Activated T-helper 2 cell treated with anti-CD3 and anti-CD28 coated beads, Interferon-gamma antibody, Interleukin-2, Interleukin-4, amounts not matched to agents 10 μg/mL and 5 μg/mL and 100 μg/mL, durations not matched to agents 14 hours and 24 hours and 36 hours (primary cell): ENCODE measurements around the gene DNAJB9. TPM values are rescaled to one million over a fixed set of nuclear protein-coding genes. Genes with fewer than 3 reads are reported as not detected.
"Not testable (repeated sequence)": the region's sequence is repeated elsewhere in the genome, so short reads cannot be mapped to it uniquely, and the experiment has no call there.

Source experiments
- DNase-seq: peaks from one replicate; pipeline ENCODE4 v3.0.0; 2021; ENCODE audit warnings: low spot score
- H3K27ac Mint-ChIP-seq: one replicate; pipeline ENCODE4 v1.8.0; 2021; ENCODE audit warnings: mixed read lengths
- H3K27me3 Mint-ChIP-seq: one replicate; pipeline ENCODE4 v1.8.0; 2021; ENCODE audit warnings: low read depth, mixed read lengths
- H3K36me3 Mint-ChIP-seq: one replicate; pipeline ENCODE4 v1.8.0; 2021; ENCODE audit warnings: low read depth, mixed read lengths
- H3K4me1 Mint-ChIP-seq: one replicate; pipeline ENCODE4 v1.8.0; 2021; ENCODE audit warnings: low read depth, mixed read lengths
- H3K4me3 Mint-ChIP-seq: one replicate; pipeline ENCODE4 v1.8.0; 2021; ENCODE audit warnings: low read depth, mild to moderate bottlenecking, moderate library complexity, mixed read lengths
- H3K9me3 Mint-ChIP-seq: one replicate; pipeline ENCODE4 v1.8.0; 2021; ENCODE audit warnings: mixed read lengths
- intact Hi-C: fragments of 100-400 bp; cut with micrococcal nuclease; formaldehyde crosslinking; loops from one replicate; pipeline ENCODE4 v1.15.1; 2023
- total RNA-seq: library from RNA; stranded (reverse); gene quantifications from 2 replicates; pipeline ENCODE4 v1.2.3, GENCODE V29; 2022

DNAJB9 gene
- 19.4 and 19.9 TPM in 2 replicates for total RNA-seq

DNA sequence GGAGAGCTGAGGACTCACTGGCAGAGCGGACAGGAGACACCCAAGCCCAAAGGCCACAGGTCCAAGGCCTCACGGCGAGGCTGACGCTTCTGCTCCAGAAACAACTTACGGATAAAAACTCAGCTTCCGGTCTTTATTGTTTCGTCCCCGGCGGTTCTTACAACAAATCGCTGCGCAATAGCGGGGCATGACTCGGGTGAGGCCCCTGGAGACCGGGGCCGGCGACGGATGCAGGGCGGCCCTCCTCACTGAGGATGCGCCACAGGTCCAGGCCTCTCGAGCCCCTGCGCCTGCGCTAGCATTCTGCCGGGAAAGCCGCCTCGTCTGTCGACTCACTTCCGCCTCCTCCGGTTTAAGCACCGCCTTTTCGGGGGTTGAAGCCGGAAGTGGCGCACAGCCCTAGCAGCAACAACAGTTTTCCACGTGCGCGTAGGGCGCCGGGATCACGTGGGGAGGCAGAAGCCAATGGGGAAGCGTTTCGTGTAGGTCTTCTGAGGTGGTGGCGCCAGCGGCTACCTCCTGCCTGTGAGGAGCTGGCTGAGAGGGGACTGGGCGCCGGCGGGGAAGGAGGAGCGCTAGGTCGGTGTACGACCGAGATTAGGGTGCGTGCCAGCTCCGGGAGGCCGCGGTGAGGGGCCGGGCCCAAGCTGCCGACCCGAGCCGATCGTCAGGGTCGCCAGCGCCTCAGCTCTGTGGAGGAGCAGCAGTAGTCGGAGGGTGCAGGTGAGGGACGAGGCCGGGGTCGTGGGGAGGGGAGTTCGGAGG, at the start of gene DNAJB9, which contains the start of gene THAP5:
TSS of gene DNAJB9 (plus strand) at position 494 of the 765 bp plus-strand sequence. CDS start 1,853 bp downstream, outside the sequence.
TSS of gene THAP5 (minus strand) at position 326 of the 765 bp plus-strand sequence. CDS start at position 189, 137 bp downstream.
- Mint-ChIP-seq H3K27me3 (no peaks in the 10 kb centered on the region), H3K27ac (peak within 1 kb of the TSS; percentile 99), H3K9me3 (no peaks in the 10 kb centered on the region), H3K36me3 (peaks cover 75% of the 10 kb centered on the region), H3K4me3 (peak within 1 kb of the TSS; percentile 99), H3K4me1 (peaks cover 39% of the 10 kb centered on the region)
- peak; percentile 100 for DNase-seq
- intact Hi-C loops = loop anchor here (1.0 to 5.0 kb wide), 3 partner anchors 38 to 433 kb away; partner anchors contain the start of gene PNPLA8

- H3K36me3 Mint-ChIP-seq = peaks cover 43% of the 10 kb centered on the region
- peaks cover 46% of the 10 kb centered on the region for H3K4me1 Mint-ChIP-seq
- no peaks in the 10 kb centered on the region for H3K9me3 Mint-ChIP-seq
- H3K4me3 Mint-ChIP-seq = peak overlapping the region; percentile 31
- no peak for DNase-seq
- peak overlapping the region; percentile 3 for H3K27ac Mint-ChIP-seq
- no peaks in the 10 kb centered on the region for H3K27me3 Mint-ChIP-seq
- intact Hi-C loops = loop anchor here (10.0 kb wide), 1 partner anchor 958 kb away; the partner anchor contains the start of genes COG5 and DUS4L
Observed at GRCh38 chr7:108522780-108523179, 46.9 kb upstream of the DNAJB9 start.

DNA sequence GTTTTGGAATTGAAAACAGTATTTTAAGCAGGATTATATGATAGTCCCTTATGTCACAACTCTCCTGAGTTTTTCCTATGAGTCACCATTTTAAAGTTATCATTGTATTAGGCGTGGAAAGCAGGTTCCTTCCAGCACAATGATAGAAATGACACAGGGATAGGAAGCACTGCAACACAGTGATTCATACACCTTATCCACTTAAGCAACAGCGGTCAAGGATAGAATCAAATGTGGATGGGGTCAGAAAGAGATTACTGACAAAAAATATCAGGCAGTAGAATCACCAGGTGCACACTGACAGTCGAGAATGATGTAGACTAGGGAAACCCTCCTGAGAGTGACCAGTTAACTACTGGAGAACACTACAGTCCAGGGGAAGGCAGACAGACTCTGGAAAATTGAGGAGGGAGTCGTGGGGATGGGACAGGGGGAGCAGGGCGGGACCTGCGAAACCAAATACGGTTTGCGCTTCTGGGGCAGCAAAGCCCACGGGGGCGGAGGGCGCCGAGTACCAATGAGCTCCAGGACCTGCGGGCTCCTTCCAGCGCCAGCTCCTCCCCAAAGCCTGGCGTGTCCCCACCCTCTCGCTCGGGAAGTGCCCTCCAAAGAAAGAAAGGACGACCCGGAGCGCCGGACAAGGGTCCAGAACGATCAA, 44.2 kb upstream of the DNAJB9 start:
- H3K4me1 Mint-ChIP-seq = peaks cover 42% of the 10 kb centered on the region
- peak overlapping the region; percentile 89 for H3K4me3 Mint-ChIP-seq
- H3K36me3 Mint-ChIP-seq = peaks cover 17% of the 10 kb centered on the region
- H3K27ac Mint-ChIP-seq = peak overlapping the region; percentile 98
- peaks cover 2% of the 10 kb centered on the region for H3K27me3 Mint-ChIP-seq
- H3K9me3 Mint-ChIP-seq = no peaks in the 10 kb centered on the region
- DNase-seq = no peak
- intact Hi-C loops = loop anchor here (10.0 kb wide), 1 partner anchor 961 kb away; the partner anchor contains the start of genes COG5 and DUS4L

DNA sequence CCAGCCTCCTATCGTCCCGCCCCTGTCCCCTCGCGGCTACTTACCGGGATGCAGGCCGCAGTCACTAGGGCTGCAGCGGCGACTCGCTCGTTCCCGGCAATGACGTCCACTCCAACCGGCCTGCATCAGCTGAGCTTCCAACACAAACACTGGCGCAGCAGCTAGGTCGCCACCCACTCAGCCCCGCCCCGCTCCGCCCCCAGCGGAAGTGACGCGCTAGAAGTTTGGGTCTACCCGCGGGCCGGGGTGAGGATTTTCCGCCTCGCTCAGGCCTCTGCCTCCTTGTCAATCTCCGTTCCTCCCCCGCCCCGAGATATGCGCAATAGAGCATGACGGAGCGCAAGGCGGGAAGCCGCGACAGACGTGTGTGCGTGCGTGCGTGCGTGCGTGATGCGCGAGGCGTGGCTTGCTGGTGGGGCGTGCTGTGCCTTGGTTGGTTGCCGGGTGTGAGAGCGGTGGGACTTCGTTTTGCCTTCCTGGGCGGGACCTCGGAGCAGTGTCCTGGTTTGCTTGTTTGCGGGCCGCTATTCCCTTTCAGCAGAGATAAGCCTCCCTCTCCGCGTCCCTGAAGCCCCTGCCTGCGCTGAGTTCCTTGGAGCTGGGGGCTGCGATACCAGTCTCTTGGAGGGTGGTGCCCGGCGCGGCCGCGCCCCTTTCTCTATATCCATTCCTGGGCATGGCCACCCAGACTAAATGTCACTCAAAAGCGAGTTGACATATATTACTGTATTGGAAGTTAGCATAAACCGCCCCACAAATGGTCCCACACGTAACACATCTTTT, 43.5 kb upstream of the DNAJB9 start, which contains the start of gene PNPLA8:
TSS of gene PNPLA8 (minus strand) at position 151 of the 783 bp plus-strand sequence. CDS start 10,644 bp downstream, outside the sequence.
- intact Hi-C loops = loop anchor here (1.0 to 10.0 kb wide), 3 partner anchors 43 to 1357 kb away; partner anchors contain the start of genes COG5, DNAJB9, DUS4L and HBP1
- H3K4me1 Mint-ChIP-seq = peaks cover 39% of the 10 kb centered on the region
- peak within 1 kb of the TSS; percentile 98 for H3K27ac Mint-ChIP-seq
- peak within 1 kb of the TSS; percentile 89 for H3K4me3 Mint-ChIP-seq
- H3K36me3 Mint-ChIP-seq = peaks cover 13% of the 10 kb centered on the region
- peaks cover 4% of the 10 kb centered on the region for H3K27me3 Mint-ChIP-seq
- H3K9me3 Mint-ChIP-seq = no peaks in the 10 kb centered on the region
- peak; percentile 100 for DNase-seq

DNA sequence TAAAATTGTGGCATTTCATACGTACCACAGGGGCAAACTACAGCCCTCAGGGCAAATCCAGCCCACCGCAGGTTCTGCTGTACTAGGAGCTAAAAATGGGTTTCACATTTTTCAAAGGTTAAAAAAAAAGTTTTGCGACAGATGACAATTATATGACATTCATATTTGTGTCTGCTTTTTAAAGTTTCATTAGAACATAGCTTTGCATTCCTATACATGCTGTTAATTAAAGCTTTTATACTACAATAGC, 43.0 kb upstream of the DNAJB9 start:
- DNase-seq = no peak
- Mint-ChIP-seq H3K4me3 (peak overlapping the region; percentile 89), H3K36me3 (peaks cover 8% of the 10 kb centered on the region), H3K27me3 (peaks cover 4% of the 10 kb centered on the region), H3K9me3 (no peaks in the 10 kb centered on the region), H3K27ac (peak overlapping the region; percentile 98), H3K4me1 (peaks cover 35% of the 10 kb centered on the region)
- intact Hi-C loops = loop anchor here (1.0 to 10.0 kb wide), 3 partner anchors 43 to 1358 kb away; partner anchors contain the start of genes COG5, DNAJB9, DUS4L and HBP1

- Mint-ChIP-seq H3K4me1 (peaks cover 27% of the 10 kb centered on the region), H3K27ac (peak overlapping the region; percentile 5), H3K4me3 (no peak overlapping the region), H3K9me3 (no peaks in the 10 kb centered on the region), H3K36me3 (peaks cover 3% of the 10 kb centered on the region), H3K27me3 (peaks cover 10% of the 10 kb centered on the region)
- intact Hi-C loops = loop anchor here (10.0 kb wide), 1 partner anchor 963 kb away; the partner anchor contains the start of genes COG5 and DUS4L
- no peak for DNase-seq
Observed at GRCh38 chr7:108528183-108528712, 41.4 kb upstream of the DNAJB9 start.

- no peak for DNase-seq
- H3K27ac Mint-ChIP-seq = no peak overlapping the region
- intact Hi-C loops = loop anchor here (10.0 kb wide), 1 partner anchor 965 kb away; the partner anchor contains the start of genes COG5 and DUS4L
- H3K36me3 Mint-ChIP-seq = no peaks in the 10 kb centered on the region
- no peaks in the 10 kb centered on the region for H3K9me3 Mint-ChIP-seq
- peaks cover 16% of the 10 kb centered on the region for H3K4me1 Mint-ChIP-seq
- H3K4me3 Mint-ChIP-seq = no peak overlapping the region
- H3K27me3 Mint-ChIP-seq = peaks cover 12% of the 10 kb centered on the region
Observed at GRCh38 chr7:108529341-108529740, 40.3 kb upstream of the DNAJB9 start.

DNA sequence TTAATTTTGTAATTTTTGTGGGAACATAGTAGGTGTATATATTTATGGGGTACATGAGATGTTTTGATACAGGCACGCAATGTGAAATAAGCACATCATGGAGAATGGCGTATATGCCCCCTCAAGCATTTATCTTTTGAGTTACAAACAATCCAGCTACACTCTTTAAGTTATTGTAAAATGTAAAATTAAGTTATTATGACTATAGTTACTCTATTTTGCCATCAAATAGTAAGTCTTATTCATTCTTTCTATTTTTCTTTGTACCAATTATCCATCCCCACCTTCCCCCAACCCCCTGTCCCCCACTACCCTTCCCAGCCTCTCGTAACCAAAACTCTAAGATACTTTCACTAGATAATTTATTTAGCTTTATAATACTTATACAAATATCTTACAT, 36.0 kb upstream of the DNAJB9 start:
- Mint-ChIP-seq H3K4me3 (no peak overlapping the region), H3K4me1 (no peaks in the 10 kb centered on the region), H3K36me3 (no peaks in the 10 kb centered on the region), H3K9me3 (no peaks in the 10 kb centered on the region), H3K27ac (no peak overlapping the region), H3K27me3 (peaks cover 24% of the 10 kb centered on the region)
- no peak for DNase-seq
- intact Hi-C loops = no loop called here

- Mint-ChIP-seq H3K4me3 (no peak overlapping the region), H3K4me1 (no peaks in the 10 kb centered on the region), H3K27ac (no peak overlapping the region), H3K9me3 (no peaks in the 10 kb centered on the region), H3K27me3 (peaks cover 26% of the 10 kb centered on the region), H3K36me3 (no peaks in the 10 kb centered on the region)
- no peak for DNase-seq
- intact Hi-C loops = no loop called here
Observed at GRCh38 chr7:108535257-108535656, 34.4 kb upstream of the DNAJB9 start.

DNA sequence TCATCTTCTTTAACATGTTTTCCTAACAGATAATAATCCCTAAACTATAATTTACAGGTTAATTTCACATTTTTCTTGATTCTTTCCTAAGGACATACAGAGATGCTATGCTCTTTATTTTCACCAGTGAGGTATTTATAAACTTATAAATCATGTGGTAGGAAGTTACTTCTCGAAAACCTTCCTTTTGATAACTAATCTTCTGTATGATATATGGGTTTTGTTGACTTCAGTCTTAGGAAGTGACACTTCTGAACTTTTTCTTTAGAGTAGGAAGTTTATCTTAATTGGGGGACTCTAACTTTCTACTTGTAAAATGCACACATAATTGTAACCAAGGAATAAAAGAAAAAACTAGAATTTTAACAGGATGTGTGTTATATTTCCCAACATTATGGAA, 33.9 kb upstream of the DNAJB9 start:
- H3K27me3 Mint-ChIP-seq = peaks cover 23% of the 10 kb centered on the region

DNA sequence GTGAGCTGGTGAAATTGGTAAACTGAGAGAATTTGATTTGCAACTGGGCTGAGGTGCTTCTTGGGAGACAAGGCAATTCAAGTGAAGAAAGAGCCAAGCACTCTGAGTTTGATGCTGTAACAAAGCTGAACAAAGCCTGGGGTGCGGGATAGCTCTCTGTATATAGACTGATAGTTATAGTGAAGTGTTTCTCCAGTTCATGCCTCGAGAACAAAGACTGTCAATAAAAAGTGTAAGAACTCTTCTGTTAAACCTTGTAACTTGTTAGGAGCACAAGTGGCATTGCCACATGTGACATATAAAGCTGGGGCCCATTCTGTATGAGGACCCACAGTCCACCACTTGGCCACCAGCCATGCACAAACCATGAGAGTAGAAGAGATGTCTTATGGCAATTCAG, 32.4 kb upstream of the DNAJB9 start:
- intact Hi-C loops = no loop called here
- no peak for DNase-seq
- Mint-ChIP-seq H3K27ac (no peak overlapping the region), H3K4me3 (no peak overlapping the region), H3K27me3 (peaks cover 21% of the 10 kb centered on the region), H3K36me3 (no peaks in the 10 kb centered on the region), H3K4me1 (no peaks in the 10 kb centered on the region), H3K9me3 (no peaks in the 10 kb centered on the region)

More for the DNA sequence above, 33.9 kb upstream of the DNAJB9 start:
- DNase-seq = no peak
- no peaks in the 10 kb centered on the region for H3K36me3 Mint-ChIP-seq
- no peak overlapping the region for H3K27ac Mint-ChIP-seq
- H3K9me3 Mint-ChIP-seq = no peaks in the 10 kb centered on the region
- H3K4me3 Mint-ChIP-seq = no peak overlapping the region
- H3K4me1 Mint-ChIP-seq = no peaks in the 10 kb centered on the region
- intact Hi-C loops = no loop called here

DNA sequence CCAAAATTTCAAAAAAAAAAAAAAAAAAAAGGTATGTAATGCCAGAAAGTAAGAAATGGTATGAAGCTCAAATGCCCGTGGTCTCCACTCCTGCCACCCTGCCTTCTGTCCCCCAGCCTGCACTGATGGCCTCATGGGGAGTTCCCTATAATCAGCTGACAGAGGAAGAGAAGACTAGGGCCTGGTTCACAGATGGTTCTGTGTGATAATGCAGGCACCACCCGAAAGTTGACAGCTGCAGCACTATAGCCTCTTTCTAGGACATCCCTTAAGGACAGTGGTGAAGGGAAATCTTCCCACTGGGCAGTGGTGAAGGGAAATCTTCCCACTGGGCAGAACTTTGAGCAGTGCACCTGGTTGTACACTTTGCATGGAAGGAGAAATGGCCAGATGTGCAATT, 31.4 kb upstream of the DNAJB9 start:
- H3K36me3 Mint-ChIP-seq, DNase-seq, H3K4me1 Mint-ChIP-seq, H3K4me3 Mint-ChIP-seq, intact Hi-C loops, H3K9me3 Mint-ChIP-seq, H3K27ac Mint-ChIP-seq: not testable (repeated sequence)
- peaks cover 17% of the 10 kb centered on the region for H3K27me3 Mint-ChIP-seq
